ENCODE data around the gene SAA4. TPM values are rescaled to one million over a fixed set of nuclear protein-coding genes. Genes with fewer than 3 reads are reported as not detected.

The SAA4 gene
- total and polyA plus RNA-seq, 9 of the 15 experiments (the other 6 are each of a cell fraction or from before 2014, with no cell fraction given) = not detected

- Histone ChIP-seq H3K4me3 (no peak overlapping the region), H3K4me1 (replicated peaks in 1 of 2; ENCODE audit: control insufficient read depth in 2 of 2, insufficient read depth in 2 of 2, low read length in 2 of 2) (no peaks in the 10 kb centered on the region), H3K9ac (ENCODE audit: insufficient read depth in 1 of 2, low read depth in 2 of 2, low read length in 2 of 2) (no peak overlapping the region), H2AFZ (ENCODE audit: low read depth, low read length) (no peak overlapping the region), H3K27me3 (ENCODE audit: control insufficient read depth in 2 of 2, insufficient read depth in 2 of 2, low read length in 2 of 2) (peaks cover 0 to 7% of the 10 kb centered on the region in 2 experiments; a peak in 3 of 5 replicates), H3K9me3 (replicated peaks; ENCODE audit: control insufficient read depth, insufficient read depth, low read depth, low read length) (no peaks in the 10 kb centered on the region), H3K9me1 (ENCODE audit: control insufficient read depth, insufficient read depth, low read length) (no peaks in the 10 kb centered on the region), H3K4me2 (ENCODE audit: insufficient read depth, low read length) (no peak overlapping the region), H4K20me1 (replicated peaks; ENCODE audit: control insufficient read depth, insufficient read depth, low read length) (no peaks in the 10 kb centered on the region), H3K36me3 (ENCODE audit: control insufficient read depth, insufficient read depth, low read length) (no peaks in the 10 kb centered on the region), H3K27ac (ENCODE audit: extremely low read depth, low read depth, low read length) (no peak overlapping the region), H3K79me2 (ENCODE audit: control insufficient read depth, insufficient read depth, low read length) (no peaks in the 10 kb centered on the region)
- ChIA-PET POLR2A (no interaction called here), CTCF (ENCODE audit: low intra/inter-chr PET ratio) (no interaction called here)
- BruUV-seq (replicated peaks) = no TSS peak
- WGBS (ENCODE audit: insufficient coverage, low coverage, missing lambda C conversion rate) = 0% methylated on average over 2 of the region's 2 CpGs
- ATAC-seq = no peak
- in situ Hi-C loops (cut with MboI) (no loop called here), intact Hi-C loops (cut with micrococcal nuclease) (no loop called here)
- no peak for DNase-seq (ENCODE audit: extremely low read depth in 1 of 4, low spot score in 3 of 4)
- TF ChIP-seq RFX7 (CRISPR knock-in tag; IDR thresholded peaks at IDR 0.05) (no peak), TBL1XR1 (IDR thresholded peaks at IDR 0.05; ENCODE audit: low read length in 2 of 2) (no peak), EP300 (IDR thresholded peaks at IDR 0.05; ENCODE audit: low read length) (no peak), TARDBP (IDR thresholded peaks at IDR 0.05) (no peak), GATAD2A (IDR thresholded peaks at IDR 0.05) (no peak), MTA2 (IDR thresholded peaks at IDR 0.05; ENCODE audit: low read depth) (no peak), MEF2A (IDR thresholded peaks at IDR 0.05; ENCODE audit: control insufficient read depth, low read depth, low read length) (no peak), NR4A1 (CRISPR knock-in tag; IDR thresholded peaks at IDR 0.05) (no peak), NR4A1 (tag; IDR thresholded peaks at IDR 0.05) (no peak), CHAMP1 (IDR thresholded peaks at IDR 0.05) (no peak), ZBTB17 (CRISPR knock-in tag; IDR thresholded peaks at IDR 0.05) (no peak), ZNF174 (CRISPR knock-in tag; IDR thresholded peaks at IDR 0.05) (no peak), DIDO1 (tag; IDR thresholded peaks at IDR 0.05; ENCODE audit: low read depth) (no peak)
- FAIRE-seq = no peak
Measured at GRCh38 chr11:18196532-18196931, 40.1 kb downstream of the SAA4 start.

Measured in K562 (cell line).